Effector CD8-positive, alpha-beta T cell (primary cell): ENCODE results near the gene SYNPO2.

Experiments
- DNase-seq: peaks from one replicate; lab custom pipeline; 2025; lab: John Stamatoyannopoulos, UW

Gene SYNPO2

GRCh38 chr4:118881512-118882146 is 7.0 kb upstream of the SYNPO2 start:
- DNase-seq = no peak

- DNase-seq = no peak
Observed at GRCh38 chr4:118883861-118884260, 4.8 kb upstream of the SYNPO2 start.

GRCh38 chr4:118884716-118885115 is 3.9 kb upstream of the SYNPO2 start:
- DNase-seq = no peak

GRCh38 chr4:118889312-118889691 is 648 bp downstream of the SYNPO2 start:
- DNase-seq = no peak

GRCh38 chr4:118894034-118894433 is 5.4 kb downstream of the SYNPO2 start:
- no peak for DNase-seq

GRCh38 chr4:118898221-118898620 is 9.6 kb downstream of the SYNPO2 start:
- no peak for DNase-seq

GRCh38 chr4:118898684-118899138 is 10.1 kb downstream of the SYNPO2 start:
- no peak for DNase-seq

- no peak for DNase-seq
Observed at GRCh38 chr4:118904418-118904817, 15.8 kb downstream of the SYNPO2 start.

GRCh38 chr4:118904935-118905334 is 16.3 kb downstream of the SYNPO2 start:
- no peak for DNase-seq

- DNase-seq = no peak
Observed at GRCh38 chr4:118905566-118905965, 16.9 kb downstream of the SYNPO2 start.

GRCh38 chr4:118909173-118909956 is 20.7 kb downstream of the SYNPO2 start:
- DNase-seq = no peak

GRCh38 chr4:118910221-118910620 is 21.6 kb downstream of the SYNPO2 start:
- no peak for DNase-seq

GRCh38 chr4:118911238-118911703 is 22.6 kb downstream of the SYNPO2 start:
- DNase-seq = no peak

- no peak for DNase-seq
Observed at GRCh38 chr4:118915468-118915867, 26.8 kb downstream of the SYNPO2 start.

GRCh38 chr4:118916691-118917289 is 28.1 kb downstream of the SYNPO2 start:
- DNase-seq = no peak

GRCh38 chr4:118917582-118917981 is 28.9 kb downstream of the SYNPO2 start:
- no peak for DNase-seq

GRCh38 chr4:118918388-118918787 is 29.7 kb downstream of the SYNPO2 start:
- DNase-seq = no peak

- no peak for DNase-seq
Observed at GRCh38 chr4:118920247-118920646, 31.6 kb downstream of the SYNPO2 start.

- no peak for DNase-seq
Observed at GRCh38 chr4:118921786-118922185, 33.1 kb downstream of the SYNPO2 start.

- no peak for DNase-seq
Observed at GRCh38 chr4:118923891-118924290, 35.2 kb downstream of the SYNPO2 start.

- no peak for DNase-seq
Observed at GRCh38 chr4:118927974-118928373, 39.3 kb downstream of the SYNPO2 start.

- DNase-seq = no peak
Observed at GRCh38 chr4:118930255-118930654, 41.6 kb downstream of the SYNPO2 start.

GRCh38 chr4:118931786-118932185 is 43.1 kb downstream of the SYNPO2 start:
- DNase-seq = no peak
